SK-N-SH (cell line): ENCODE measurements around the gene ZNF227. TPM values are rescaled to one million over a fixed set of nuclear protein-coding genes. Genes with fewer than 3 reads are reported as not detected.

Source experiments
- CTCF ChIA-PET: fragments of 300-600, 350-600 bp; formaldehyde crosslinking; extraction: SDS; loops from one replicate; lab custom pipeline; 2021; lab: Yijun Ruan, JAX
- POLR2A ChIA-PET: fragments of 350-600 bp; sonication (Branson Sonifier 250); formaldehyde crosslinking; extraction: SDS; loops from one replicate; lab custom pipeline; 2020; ENCODE audit warnings: antibody characterized with exemption, inconsistent platforms; lab: Yijun Ruan, JAX
- DNase-seq: peaks from one replicate; pipeline ENCODE4 v3.0.0; 2012
- H2AFZ ChIP-seq: fragments of 200-600 bp; sonication (generic); 2 replicates; pipeline ENCODE4 v1.8.1; 2016; ENCODE audit warnings: antibody characterized with exemption, mild to moderate bottlenecking, low read depth
- H3F3A ChIP-seq: fragments of 200-600 bp; sonication (generic); replicated peaks from 2 replicates; pipeline ENCODE3; 2016; ENCODE audit warnings: antibody characterized with exemption, mild to moderate bottlenecking; ENCODE audit not compliant: insufficient read depth
- H3K27ac ChIP-seq, 2 experiments: fragments of 200-500 bp in 1 of 2; fragments of 200-600 bp in 1 of 2; sonication (Bioruptor generic) in 1 of 2; sonication (generic), shearing (Covaris generic) in 1 of 2; 2 replicates each; pipeline versions ENCODE4 v1.5.1 to v1.6.1; 2014 to 2016; ENCODE audit warnings: low read depth in 2 of 2, inconsistent platforms in 1 of 2, low read length in 1 of 2, mild to moderate bottlenecking in 1 of 2, mixed read lengths in 1 of 2
- H3K27me3 ChIP-seq: fragments of 200-600 bp; sonication (generic), shearing (Covaris generic); 2 replicates; pipeline ENCODE4 v1.6.1; 2016; ENCODE audit warnings: mixed run types; ENCODE audit not compliant: insufficient read depth
- H3K36me3 ChIP-seq, 2 experiments: fragments of 200-500 bp in 1 of 2; fragments of 200-600 bp in 1 of 2; sonication (Bioruptor generic) in 1 of 2; sonication (generic) in 1 of 2; replicated peaks in 1 of 2; 2 replicates each; pipeline versions ENCODE3 to v1.5.1; 2014 to 2016; ENCODE audit warnings: low read length in 1 of 2, mild to moderate bottlenecking in 1 of 2; ENCODE audit not compliant: insufficient read depth in 2 of 2, control insufficient read depth in 1 of 2
- H3K4me1 ChIP-seq, 2 experiments: fragments of 200-500 bp in 1 of 2; fragments of 200-600 bp in 1 of 2; sonication (Bioruptor generic) in 1 of 2; sonication (generic), shearing (Covaris generic) in 1 of 2; 2 replicates each; pipeline versions ENCODE4 v1.5.1 to v1.6.1; 2014 to 2016; ENCODE audit warnings: low read depth in 1 of 2, low read length in 1 of 2, mixed run types in 1 of 2; ENCODE audit not compliant: insufficient read depth in 2 of 2, control insufficient read depth in 1 of 2
- H3K4me2 ChIP-seq: fragments of 200-600 bp; sonication (generic), shearing (Covaris generic); 2 replicates; pipeline ENCODE4 v1.6.1; 2017; ENCODE audit warnings: mixed run types
- H3K4me3 ChIP-seq, 2 experiments: fragments of 200-500 bp in 1 of 2; fragments of 200-600 bp in 1 of 2; sonication (Bioruptor generic) in 1 of 2; sonication (generic), shearing (Covaris generic) in 1 of 2; 2 replicates each; pipeline versions ENCODE4 v1.5.1 to v1.8.1; 2014 to 2016; ENCODE audit warnings: low read depth in 2 of 2, inconsistent platforms in 1 of 2, low read length in 1 of 2, mild to moderate bottlenecking in 1 of 2, mixed read lengths in 1 of 2, moderate library complexity in 1 of 2
- H3K79me2 ChIP-seq: fragments of 200-600 bp; sonication (generic); 2 replicates; pipeline ENCODE4 v1.8.1; 2017; ENCODE audit warnings: mild to moderate bottlenecking; ENCODE audit not compliant: insufficient read depth
- H3K9ac ChIP-seq: fragments of 200-600 bp; sonication (generic); 2 replicates; pipeline ENCODE4 v1.6.1; 2017; ENCODE audit warnings: mixed run types
- H3K9me2 ChIP-seq: fragments of 200-600 bp; sonication (generic); 2 replicates; pipeline ENCODE4 v1.6.1; 2017; ENCODE audit warnings: mixed run types
- H3K9me3 ChIP-seq: fragments of 200-600 bp; sonication (generic); 2 replicates; pipeline ENCODE4 v1.6.1; 2017; ENCODE audit warnings: mixed run types, mild to moderate bottlenecking, moderate library complexity
- H4K20me1 ChIP-seq: fragments of 200-600 bp; sonication (generic); 2 replicates; pipeline ENCODE4 v1.6.1; 2017; ENCODE audit warnings: mild to moderate bottlenecking, mixed run types; ENCODE audit not compliant: insufficient read depth
- CHD2 ChIP-seq: fragments of 150-350 bp; IDR thresholded peaks from 2 replicates; pipeline ENCODE4 v1.6.1; 2018; ENCODE audit warnings: low read length; ENCODE audit not compliant: partially characterized antibody
- ELF1 ChIP-seq: IDR thresholded peaks from 2 replicates; pipeline ENCODE4 v1.4.0; 2012
- EZH2phosphoT487 ChIP-seq: fragments of 200-600 bp; sonication (generic); IDR thresholded peaks from 2 replicates; pipeline ENCODE4 v1.6.1; 2017; ENCODE audit warnings: low read depth, mixed run types, mild to moderate bottlenecking, antibody characterized with exemption, moderate library complexity, borderline replicate concordance
- FOSL2 ChIP-seq: IDR thresholded peaks from 2 replicates; pipeline ENCODE4 v1.4.0; 2012; ENCODE audit warnings: low read depth, mild to moderate bottlenecking, moderate library complexity, borderline replicate concordance
- FOXJ3 ChIP-seq: sonication (generic); formaldehyde crosslinking; IDR thresholded peaks from 2 replicates; pipeline ENCODE4 v1.5.1; 2020; ENCODE audit warnings: mild to moderate bottlenecking, missing genetic modification reagents
- FOXM1 ChIP-seq: IDR thresholded peaks from 2 replicates; pipeline ENCODE4 v1.4.0; 2012; ENCODE audit warnings: low read depth, mild to moderate bottlenecking
- GABPA ChIP-seq: IDR thresholded peaks from 2 replicates; pipeline ENCODE4 v1.4.0; 2012; ENCODE audit warnings: low read depth, mild to moderate bottlenecking
- GATA2 ChIP-seq: sonication (generic); formaldehyde crosslinking; IDR thresholded peaks from 2 replicates; pipeline ENCODE4 v1.5.0; 2020; ENCODE audit warnings: mild to moderate bottlenecking, missing genetic modification reagents
- MAX ChIP-seq: IDR thresholded peaks from 2 replicates; pipeline ENCODE4 v1.4.0; 2012; ENCODE audit warnings: low read depth
- MEF2A ChIP-seq: IDR thresholded peaks from 2 replicates; pipeline ENCODE4 v1.4.0; 2012; ENCODE audit warnings: low read depth, borderline replicate concordance
- NRF1 ChIP-seq: IDR thresholded peaks from 2 replicates; pipeline ENCODE4 v1.6.1; 2012; ENCODE audit warnings: low read depth, mild to moderate bottlenecking, low read length
- POLR2AphosphoS5 ChIP-seq: IDR thresholded peaks from 2 replicates; pipeline ENCODE4 v1.6.1; 2012; ENCODE audit warnings: low read depth, low read length
- SMC3 ChIP-seq: IDR thresholded peaks from 2 replicates; pipeline ENCODE4 v1.6.1; 2012; ENCODE audit warnings: low read depth, low read length, improper control_type of control experiment
- TAF1 ChIP-seq: IDR thresholded peaks from 2 replicates; pipeline ENCODE4 v1.6.1; 2012; ENCODE audit warnings: low read depth, mild to moderate bottlenecking, low read length, moderate library complexity, borderline replicate concordance
- TCF12 ChIP-seq: IDR thresholded peaks from 2 replicates; pipeline ENCODE4 v1.4.0; 2012
- USF2 ChIP-seq: fragments of 150-350 bp; IDR thresholded peaks from 2 replicates; pipeline ENCODE4 v1.6.1; 2017; ENCODE audit warnings: antibody characterized with exemption, low read length, low read depth, borderline replicate concordance
- YY1 ChIP-seq: IDR thresholded peaks from 2 replicates; pipeline ENCODE4 v1.4.0; 2012; ENCODE audit warnings: low read depth, mild to moderate bottlenecking
- WGBS: methylation state at CpG from one replicate; pipeline ENCODE4 v1.1.6; 2017; ENCODE audit warnings: low lambda C conversion rate; 5-methylcytosine and 5-hydroxymethylcytosine counted together
- polyA plus RNA-seq, 3 experiments: library from polyadenylated mRNA; depleted of rRNA; stranded (reverse); fragments of >200 nt; gene quantifications; 2 replicates each; pipeline ENCODE4 v1.2.3, GENCODE V29; 2012
- TF ChIP-seq, protein P1 (sequence below): IDR thresholded peaks from 2 replicates; pipeline ENCODE4 v1.4.0; 2012; ENCODE audit warnings: low read depth, borderline replicate concordance
- TF ChIP-seq, protein P2 (sequence below): IDR thresholded peaks from 2 replicates; pipeline ENCODE4; 2012

Gene ZNF227
- polyA plus RNA-seq, 1 of the 3 experiments (the other 2 are of a cell fraction) = 8.3 TPM

DNA sequence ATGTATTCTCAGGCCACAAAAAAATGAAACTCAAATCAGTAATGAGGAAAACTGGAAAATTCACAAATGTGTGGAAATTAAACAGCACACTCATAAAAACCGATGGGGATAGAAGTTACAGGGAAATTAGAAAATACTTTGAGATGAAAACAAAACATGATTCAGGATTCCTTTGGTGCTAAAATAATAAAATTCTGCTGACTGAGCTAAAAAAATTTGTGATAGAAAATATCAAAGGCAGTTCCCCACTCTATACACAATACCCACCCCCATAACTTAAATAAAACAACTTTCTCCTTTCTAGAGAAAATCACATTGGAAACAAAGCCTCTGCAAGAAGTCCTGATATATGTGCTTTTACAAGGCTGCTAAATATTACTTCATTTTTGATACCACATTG lies 45.8 kb downstream of the ZNF227 start:
- ChIA-PET POLR2A (no interaction called here), CTCF (no interaction called here)
- Histone ChIP-seq H3K27me3 (no peaks in the 10 kb centered on the region), H3K79me2 (no peaks in the 10 kb centered on the region), H3K4me2 (no peak overlapping the region), H3F3A (no peaks in the 10 kb centered on the region), H3K9me2 (no peaks in the 10 kb centered on the region), H3K27ac (no peak overlapping the region), H3K4me1 (peaks cover 0 to 4% of the 10 kb centered on the region in 2 experiments; a peak in 1 of 4 replicates), H4K20me1 (no peaks in the 10 kb centered on the region), H2AFZ (no peak overlapping the region), H3K9ac (no peak overlapping the region), H3K9me3 (peaks cover 11% of the 10 kb centered on the region; the same call in 1 of the 2 replicates), H3K4me3 (no peak overlapping the region), H3K36me3 (no peaks in the 10 kb centered on the region)
- TF ChIP-seq TAF1 (no peak), MAX (no peak)
- DNase-seq = no peak
- 61% methylated on average over 1 of the region's 1 CpG for WGBS

DNA sequence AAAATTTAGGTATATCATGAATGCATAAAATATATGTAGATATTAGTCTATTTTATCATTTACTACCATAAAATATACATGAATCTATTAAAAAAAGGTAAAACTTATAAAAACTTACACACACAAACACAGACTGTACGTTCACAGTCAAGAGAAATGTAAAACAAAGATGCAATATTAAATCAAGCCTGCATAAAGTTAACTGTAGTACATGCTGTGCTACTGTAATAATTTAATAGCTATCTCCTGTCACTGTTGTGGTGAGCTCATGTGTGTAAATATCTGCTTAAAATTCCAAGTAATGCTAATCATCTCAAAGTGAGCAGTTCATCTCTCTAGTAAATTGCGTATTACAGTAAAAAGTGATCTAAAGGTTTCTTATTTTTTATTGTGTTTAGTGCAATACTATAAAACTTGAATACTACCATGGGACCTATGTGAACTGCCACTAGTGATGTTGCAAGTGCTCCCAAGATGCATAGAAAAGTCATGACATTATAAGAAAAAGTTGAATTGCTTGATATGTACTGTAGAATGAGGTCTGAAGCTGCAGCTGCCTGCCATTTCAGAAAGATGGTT lies 46.6 kb downstream of the ZNF227 start:
- Histone ChIP-seq H3K27ac (no peak overlapping the region), H3K27me3 (no peaks in the 10 kb centered on the region), H2AFZ (peak overlapping the region; percentile 84; the same call in 1 of the 2 replicates), H3K79me2 (no peaks in the 10 kb centered on the region), H4K20me1 (no peaks in the 10 kb centered on the region), H3K9ac (no peak overlapping the region), H3K9me3 (peaks cover 11% of the 10 kb centered on the region; the same call in 1 of the 2 replicates), H3F3A (no peaks in the 10 kb centered on the region), H3K9me2 (no peaks in the 10 kb centered on the region), H3K36me3 (no peaks in the 10 kb centered on the region), H3K4me2 (peak overlapping the region; percentile 80; the same call in 1 of the 2 replicates), H3K4me1 (peaks cover 0 to 4% of the 10 kb centered on the region in 2 experiments; a peak in 1 of 4 replicates), H3K4me3 (no peak overlapping the region)
- ChIA-PET POLR2A (interaction anchor here (1.5 kb wide), 1 partner anchor 47 kb away, joined by 4 read pairs; the partner anchor contains the start of gene ZNF227), CTCF (no interaction called here)
- no peak for DNase-seq
- TF ChIP-seq POLR2AphosphoS5 (no peak), GATA2 (CRISPR knock-in tag) (no peak), YY1 (no peak), EZH2phosphoT487 (no peak), TCF12 (no peak), GABPA (no peak), NRF1 (no peak), CHD2 (no peak), FOXM1 (no peak), FOSL2 (no peak), SMC3 (no peak), USF2 (no peak), MEF2A (no peak), ELF1 (no peak), FOXJ3 (no peak)
- TF ChIP-seq, protein P1, sequence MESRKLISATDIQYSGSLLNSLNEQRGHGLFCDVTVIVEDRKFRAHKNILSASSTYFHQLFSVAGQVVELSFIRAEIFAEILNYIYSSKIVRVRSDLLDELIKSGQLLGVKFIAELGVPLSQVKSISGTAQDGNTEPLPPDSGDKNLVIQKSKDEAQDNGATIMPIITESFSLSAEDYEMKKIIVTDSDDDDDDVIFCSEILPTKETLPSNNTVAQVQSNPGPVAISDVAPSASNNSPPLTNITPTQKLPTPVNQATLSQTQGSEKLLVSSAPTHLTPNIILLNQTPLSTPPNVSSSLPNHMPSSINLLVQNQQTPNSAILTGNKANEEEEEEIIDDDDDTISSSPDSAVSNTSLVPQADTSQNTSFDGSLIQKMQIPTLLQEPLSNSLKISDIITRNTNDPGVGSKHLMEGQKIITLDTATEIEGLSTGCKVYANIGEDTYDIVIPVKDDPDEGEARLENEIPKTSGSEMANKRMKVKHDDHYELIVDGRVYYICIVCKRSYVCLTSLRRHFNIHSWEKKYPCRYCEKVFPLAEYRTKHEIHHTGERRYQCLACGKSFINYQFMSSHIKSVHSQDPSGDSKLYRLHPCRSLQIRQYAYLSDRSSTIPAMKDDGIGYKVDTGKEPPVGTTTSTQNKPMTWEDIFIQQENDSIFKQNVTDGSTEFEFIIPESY = no peak
- TF ChIP-seq, protein P2, sequence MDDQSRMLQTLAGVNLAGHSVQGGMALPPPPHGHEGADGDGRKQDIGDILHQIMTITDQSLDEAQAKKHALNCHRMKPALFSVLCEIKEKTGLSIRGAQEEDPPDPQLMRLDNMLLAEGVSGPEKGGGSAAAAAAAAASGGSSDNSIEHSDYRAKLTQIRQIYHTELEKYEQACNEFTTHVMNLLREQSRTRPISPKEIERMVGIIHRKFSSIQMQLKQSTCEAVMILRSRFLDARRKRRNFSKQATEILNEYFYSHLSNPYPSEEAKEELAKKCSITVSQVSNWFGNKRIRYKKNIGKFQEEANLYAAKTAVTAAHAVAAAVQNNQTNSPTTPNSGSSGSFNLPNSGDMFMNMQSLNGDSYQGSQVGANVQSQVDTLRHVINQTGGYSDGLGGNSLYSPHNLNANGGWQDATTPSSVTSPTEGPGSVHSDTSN = no peak
- WGBS = 92% methylated on average over 2 of the region's 2 CpGs
